Subcutaneous adipose tissue (tissue), 4 donors: Measurements from ENCODE around the gene GABRG3. TPM values are rescaled to one million over a fixed set of nuclear protein-coding genes. Genes with fewer than 3 reads are reported as not detected.

ENCODE experiments used
- total RNA-seq, 4 donors: library from RNA; depleted of rRNA; stranded (reverse); fragments of >200 nt; gene quantifications; one replicate each; pipeline ENCODE4 v1.1.0, GENCODE V29; 2016
- TF ChIP-seq, protein P1 (sequence below): fragments of 450-650 bp; IDR thresholded peaks from one replicate; pipeline ENCODE4 v1.5.1; 2016; ENCODE audit warnings: low read depth, mild to moderate bottlenecking, control low read depth, antibody characterized with exemption, moderate library complexity

Gene GABRG3
- total RNA-seq, 4 donors from 2014 or later, result not detected

DNA sequence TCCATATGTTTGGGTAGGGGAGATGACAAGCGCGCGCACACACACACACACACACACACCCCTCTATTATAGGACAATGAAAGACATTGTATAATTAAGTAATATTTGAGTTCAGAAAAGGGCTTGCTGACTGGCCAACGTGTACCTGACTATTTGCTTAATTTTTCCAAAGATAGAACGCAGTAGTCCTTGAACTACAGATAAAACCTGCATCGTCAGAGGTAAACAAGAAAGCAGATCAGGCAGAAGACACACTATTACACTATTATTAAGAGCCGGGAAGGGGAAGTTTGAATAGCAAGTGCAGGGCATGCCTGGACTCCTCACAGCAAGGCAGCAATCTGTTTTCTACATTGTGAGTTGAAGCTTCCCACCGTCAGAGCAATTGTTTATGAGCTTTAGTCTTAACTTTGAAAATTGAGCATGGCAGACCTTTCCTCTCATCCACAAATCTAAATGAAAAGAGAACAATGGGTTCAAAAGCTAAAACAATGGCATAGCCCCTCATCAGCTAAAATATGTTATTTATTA lies 427.7 kb downstream of the GABRG3 start:
- TF ChIP-seq, protein P1, sequence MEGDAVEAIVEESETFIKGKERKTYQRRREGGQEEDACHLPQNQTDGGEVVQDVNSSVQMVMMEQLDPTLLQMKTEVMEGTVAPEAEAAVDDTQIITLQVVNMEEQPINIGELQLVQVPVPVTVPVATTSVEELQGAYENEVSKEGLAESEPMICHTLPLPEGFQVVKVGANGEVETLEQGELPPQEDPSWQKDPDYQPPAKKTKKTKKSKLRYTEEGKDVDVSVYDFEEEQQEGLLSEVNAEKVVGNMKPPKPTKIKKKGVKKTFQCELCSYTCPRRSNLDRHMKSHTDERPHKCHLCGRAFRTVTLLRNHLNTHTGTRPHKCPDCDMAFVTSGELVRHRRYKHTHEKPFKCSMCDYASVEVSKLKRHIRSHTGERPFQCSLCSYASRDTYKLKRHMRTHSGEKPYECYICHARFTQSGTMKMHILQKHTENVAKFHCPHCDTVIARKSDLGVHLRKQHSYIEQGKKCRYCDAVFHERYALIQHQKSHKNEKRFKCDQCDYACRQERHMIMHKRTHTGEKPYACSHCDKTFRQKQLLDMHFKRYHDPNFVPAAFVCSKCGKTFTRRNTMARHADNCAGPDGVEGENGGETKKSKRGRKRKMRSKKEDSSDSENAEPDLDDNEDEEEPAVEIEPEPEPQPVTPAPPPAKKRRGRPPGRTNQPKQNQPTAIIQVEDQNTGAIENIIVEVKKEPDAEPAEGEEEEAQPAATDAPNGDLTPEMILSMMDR, result no peak

DNA sequence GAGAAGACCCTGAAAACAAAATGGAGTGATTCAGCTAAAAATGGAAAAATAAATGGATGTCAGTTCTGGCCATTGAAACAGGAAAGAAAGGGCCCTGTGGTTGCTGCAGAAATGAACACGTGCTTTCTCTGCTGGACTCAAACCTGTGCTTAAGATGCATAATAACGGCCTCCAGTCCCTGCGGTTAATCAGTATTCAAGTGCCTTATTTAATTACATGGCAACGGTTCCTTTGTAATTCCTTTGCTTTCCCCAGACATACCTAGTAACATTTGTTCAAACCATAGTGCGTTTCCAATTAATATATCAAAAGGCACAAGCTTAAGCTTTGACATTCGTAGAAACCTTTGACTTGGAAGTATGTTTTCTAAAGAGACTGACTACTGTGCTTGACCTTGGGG lies 428.3 kb downstream of the GABRG3 start:
- TF ChIP-seq, protein P1, result no peak

DNA sequence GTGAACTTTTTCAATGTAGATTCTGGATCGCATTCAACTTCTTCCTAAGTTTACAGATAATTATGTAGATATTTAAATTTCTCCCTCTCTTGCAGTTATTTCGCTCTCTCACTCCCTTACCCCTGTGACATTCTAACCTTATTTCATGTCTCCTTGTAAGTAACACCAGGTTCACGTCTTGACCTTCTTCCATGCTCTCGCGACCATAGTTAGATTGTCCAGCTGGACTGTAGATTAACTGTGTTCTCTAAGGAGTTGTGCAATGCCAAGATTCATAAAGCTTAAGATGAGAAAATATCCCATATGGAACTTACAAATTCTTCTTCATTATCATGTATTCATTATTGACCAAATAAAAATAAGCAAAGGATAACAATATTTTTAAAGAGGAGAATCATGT lies 430.5 kb downstream of the GABRG3 start:
- TF ChIP-seq, protein P1, result no peak

DNA sequence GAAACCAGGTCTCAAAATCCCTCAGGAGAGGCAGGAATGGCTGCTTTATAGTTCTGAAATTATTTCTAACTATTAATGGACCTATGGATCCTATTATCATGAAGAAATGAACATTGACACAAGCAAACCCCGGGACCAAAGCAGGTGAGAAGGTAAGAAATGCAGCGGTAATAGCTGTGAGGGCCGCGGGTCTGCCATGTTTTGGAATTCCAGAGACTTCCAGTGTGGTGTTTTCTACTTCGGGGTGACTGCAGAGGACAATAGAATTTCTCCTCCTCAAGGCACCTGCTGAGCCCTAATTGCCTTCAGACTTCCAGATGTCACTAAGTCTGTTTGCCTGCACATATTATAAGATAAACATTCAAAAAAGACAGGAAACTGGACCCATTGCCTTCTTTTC lies 437.4 kb downstream of the GABRG3 start:
- TF ChIP-seq, protein P1, result no peak

DNA sequence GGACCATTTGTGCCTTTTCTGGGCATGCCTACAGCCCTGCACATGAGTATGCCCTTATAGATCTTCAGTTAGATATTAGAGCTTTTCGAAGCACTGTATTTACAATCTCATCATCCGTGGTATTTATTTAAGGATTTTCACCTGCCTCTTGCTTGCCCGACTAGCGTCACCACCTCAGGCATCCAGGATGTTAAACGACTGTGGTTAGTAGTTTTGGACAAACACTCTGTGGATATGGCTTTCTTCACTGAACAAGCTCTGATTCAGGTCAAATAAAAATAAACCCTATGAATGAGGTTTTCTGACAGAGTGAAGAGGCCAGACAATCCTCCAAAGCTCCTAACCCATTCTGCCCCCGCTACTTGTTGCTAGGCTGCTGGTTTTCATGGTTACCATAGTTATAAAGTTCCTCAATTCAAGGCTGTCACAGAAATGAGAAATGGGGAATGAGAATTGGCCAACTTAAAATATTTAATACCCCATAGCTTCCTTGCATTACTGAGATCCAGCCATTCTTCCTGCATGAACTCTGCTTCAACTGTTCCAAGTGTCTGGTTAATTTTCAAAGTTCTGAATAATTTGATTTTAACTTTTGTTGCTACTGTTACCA lies 440.1 kb downstream of the GABRG3 start:
- TF ChIP-seq, protein P1, result no peak

DNA sequence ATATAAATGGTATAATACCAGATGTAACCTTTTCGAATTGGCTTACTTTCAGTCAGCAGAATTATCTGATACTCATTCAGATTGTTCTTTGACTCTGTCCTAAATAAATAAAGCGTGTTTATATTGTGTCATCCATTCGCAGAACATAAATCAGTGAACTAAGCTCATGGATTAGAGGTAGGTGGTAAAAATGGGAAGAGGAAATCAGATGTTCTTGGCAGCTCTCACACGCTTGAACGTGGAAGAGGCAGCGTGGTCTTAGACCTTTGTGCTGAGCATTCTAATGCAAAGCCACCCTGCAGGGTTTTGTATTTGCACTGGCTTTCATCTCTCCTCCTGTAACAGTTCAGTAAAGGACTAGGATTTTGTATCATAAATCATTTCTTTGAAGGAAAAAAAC lies 441.4 kb downstream of the GABRG3 start:
- TF ChIP-seq, protein P1, result no peak

DNA sequence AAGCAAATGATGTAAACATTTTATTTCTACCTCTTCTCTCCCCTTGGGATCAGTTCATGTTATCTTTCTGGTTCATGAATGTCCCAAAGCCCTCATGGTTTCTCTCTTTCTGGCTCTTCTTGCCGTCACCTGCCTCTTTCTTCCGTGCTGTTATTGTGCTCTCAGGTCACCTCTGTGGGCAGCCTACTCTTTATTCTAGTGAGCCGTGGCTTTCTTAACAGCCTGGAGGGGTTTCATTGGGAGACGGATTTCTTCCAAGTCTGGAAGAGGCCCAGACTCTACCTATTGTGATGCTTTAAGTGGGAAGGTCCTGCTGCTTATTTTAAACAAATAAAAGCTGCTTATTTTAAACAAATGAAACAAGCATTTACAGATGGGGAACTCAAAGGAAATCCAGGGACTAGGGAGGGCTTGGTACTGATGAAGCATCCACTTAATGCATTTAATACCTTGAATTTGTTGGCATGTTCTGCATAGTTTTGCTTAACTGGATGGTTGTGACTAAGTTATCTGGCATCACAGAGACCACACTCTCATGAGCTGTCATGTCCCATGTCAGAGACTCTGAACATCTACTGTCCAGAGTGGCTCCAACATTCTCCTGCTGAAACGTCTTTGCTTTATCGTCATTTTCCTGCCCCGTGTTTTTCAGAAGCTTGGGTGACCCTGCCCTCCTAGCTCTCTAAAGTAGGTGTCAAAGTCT lies 443.3 kb downstream of the GABRG3 start:
- TF ChIP-seq, protein P1, result no peak
